Glomerular visceral epithelial cell (primary cell): ENCODE data around the gene HLA-DRB1.
"Not testable (repeated sequence)": the region's sequence is repeated elsewhere in the genome, so short reads cannot be mapped to it uniquely, and the experiment has no call there.

Experiments
- DNase-seq: peaks from one replicate; pipeline ENCODE4 v3.0.0-alpha.2; 2016; ENCODE audit errors: extremely low spot score

HLA-DRB1 gene

DNA sequence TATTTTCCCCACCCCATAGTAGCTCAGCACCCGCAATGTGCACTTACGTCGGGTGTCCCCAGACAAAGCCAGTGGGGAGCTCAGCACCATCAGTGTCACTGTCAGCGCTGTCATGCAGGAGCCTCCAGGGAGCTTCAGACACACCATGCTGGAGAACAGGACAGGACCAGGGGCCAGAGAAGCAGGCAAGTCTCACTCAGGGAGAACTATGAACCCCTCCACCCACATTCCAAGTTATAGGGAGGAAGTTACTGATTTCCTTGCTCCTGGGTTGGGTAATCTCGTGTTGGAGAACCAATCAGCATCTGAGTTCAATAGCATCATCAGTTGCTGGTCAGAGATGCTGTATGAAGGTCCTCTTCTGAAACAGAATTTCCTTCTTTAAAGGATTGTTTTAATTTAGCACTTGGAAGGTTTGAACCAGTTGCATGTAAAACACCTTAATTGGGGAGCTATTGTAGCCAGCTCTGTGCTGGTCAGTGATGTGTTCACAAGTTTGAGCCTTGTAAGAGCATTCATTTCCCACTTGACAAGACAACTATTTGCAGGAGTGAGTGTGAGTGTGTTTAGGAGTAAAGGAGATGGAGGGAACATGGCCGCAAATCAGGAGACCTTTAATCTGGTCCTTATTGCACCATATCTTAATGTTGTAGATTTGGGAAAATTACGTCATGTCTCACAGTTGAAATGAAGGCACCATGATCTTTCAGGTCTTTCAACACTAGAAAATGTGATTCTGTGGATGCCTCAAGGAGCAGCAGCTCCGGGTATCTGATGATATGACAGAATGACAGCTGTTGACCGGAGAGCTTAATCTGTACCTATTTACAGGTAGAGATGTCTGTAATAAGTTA, at the start of gene HLA-DRB1:
HLA-DRB1 (minus strand) TSS at position 253 of the 854 bp plus-strand sequence; CDS start at position 147, 106 bp downstream.
- DNase-seq, result no peak

- no peak for DNase-seq
These were observed 49.0 kb upstream of the HLA-DRB1 start for GRCh38 chr6:32638532-32639219.

DNA sequence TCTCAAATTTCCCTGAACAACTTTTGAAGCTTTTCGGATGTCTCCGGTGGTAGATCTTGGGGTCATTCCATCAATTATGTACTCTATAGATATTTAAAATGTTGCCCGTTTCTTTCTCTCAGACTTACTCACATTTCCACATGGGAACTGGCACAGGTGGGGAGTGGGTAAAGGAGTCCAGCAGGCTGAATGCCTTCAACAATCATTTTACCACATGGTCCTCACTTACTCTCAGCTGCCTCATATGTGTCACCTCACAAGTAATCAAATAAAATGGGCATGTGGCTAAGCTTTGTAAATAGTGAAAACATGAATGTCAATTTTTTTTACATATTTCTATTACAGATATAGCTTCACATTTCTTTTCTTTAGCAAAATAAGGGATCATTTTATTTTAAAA, 48.2 kb upstream of the HLA-DRB1 start:
- no peak for DNase-seq

- DNase-seq, result no peak
These were observed 47.7 kb upstream of the HLA-DRB1 start, which contains the start of gene HLA-DQA1 for GRCh38 chr6:32637219-32637880. Gene HLA-DQA1, plus strand, starts transcription at chr6:32637406. Its CDS starts 53 bp downstream, at chr6:32637459.

DNA sequence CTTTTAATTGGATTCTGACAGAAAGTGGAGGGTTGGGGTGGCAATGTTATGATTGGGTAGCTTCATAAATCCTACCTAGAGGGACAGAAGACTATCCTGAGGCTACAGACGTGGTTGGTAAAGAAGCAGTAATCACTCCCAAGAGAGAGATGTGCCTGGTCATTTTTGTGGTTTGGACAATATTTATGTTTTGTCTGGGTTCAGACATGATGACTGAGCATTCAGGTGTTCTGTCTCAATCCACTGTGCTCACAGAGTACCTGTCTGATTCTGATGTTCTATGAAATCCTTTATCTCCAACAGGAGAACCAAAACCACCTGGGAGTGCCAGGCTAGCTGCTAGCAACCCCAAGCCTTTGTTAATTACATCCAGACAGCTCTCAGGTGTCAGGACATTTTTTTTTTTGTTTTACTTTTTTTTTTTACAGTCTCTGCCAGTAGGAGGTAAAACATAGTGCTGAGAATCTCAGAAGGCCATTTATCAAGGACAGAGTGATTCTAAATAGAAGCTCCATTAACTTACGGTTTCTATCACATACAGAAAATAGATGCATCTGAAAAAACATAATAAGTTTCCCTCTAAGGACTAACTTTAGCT, 46.0 kb upstream of the HLA-DRB1 start:
- no peak for DNase-seq

DNA sequence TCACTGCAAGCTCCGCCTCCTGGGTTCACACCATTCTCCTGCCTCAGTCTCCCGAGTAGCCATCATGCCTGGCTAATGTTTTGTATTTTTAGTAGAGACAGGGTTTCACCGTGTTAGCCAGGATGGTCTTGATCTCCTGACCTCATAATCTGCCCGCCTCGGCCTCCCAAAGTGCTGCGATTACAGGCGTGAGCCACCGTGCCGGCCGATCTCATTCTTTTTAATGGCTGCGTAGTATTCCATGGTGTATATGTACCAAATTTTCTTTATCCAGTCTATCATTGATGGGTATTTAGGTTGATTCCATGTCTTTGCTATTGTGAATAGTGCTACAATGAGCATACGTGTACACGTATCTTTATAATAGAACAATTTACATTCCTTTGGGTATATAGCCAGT, 40.1 kb upstream of the HLA-DRB1 start:
- DNase-seq, result not testable (repeated sequence)

DNA sequence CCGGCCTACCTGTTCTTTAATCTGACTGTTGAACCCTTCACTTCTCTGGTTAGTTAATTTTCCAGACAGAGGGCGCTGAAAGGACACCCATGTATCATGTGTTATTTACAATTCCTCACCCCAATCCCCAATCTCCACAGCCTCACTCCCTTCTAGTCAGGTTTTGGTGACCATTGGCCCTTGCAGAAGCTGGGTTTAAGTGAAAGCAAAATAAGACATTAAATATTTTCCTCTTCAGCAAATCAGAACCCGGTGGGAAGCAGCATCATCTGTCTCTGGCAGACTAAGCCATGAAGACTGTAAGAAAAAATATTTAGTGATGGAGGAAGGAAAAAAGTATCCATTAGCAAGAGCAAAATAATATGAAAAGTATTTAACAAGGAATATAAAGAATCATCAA, 38.2 kb upstream of the HLA-DRB1 start:
- peak; percentile 48 for DNase-seq

GRCh38 chr6:32627249-32627648, 37.6 kb upstream of the HLA-DRB1 start:
- DNase-seq, result no peak

DNA sequence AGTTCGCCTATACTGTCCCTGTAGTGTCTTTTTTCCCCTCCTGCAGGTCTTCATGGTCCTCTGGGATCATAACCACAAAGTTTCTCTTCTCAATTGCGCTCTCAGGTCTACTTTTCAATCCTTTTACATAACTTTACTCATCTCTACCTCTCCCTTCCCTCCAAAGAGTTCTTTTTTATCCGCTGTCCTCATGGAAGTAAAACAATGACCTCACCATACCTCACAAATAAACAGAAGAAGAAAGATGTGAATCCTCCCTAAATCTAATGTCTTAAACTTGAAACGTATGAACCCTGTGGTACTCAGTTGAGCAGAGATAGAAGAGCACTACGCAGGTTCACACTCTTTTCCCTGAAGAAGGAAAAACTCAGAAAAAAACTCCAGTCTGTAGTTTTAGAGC, 35.5 kb upstream of the HLA-DRB1 start:
- no peak for DNase-seq

DNA sequence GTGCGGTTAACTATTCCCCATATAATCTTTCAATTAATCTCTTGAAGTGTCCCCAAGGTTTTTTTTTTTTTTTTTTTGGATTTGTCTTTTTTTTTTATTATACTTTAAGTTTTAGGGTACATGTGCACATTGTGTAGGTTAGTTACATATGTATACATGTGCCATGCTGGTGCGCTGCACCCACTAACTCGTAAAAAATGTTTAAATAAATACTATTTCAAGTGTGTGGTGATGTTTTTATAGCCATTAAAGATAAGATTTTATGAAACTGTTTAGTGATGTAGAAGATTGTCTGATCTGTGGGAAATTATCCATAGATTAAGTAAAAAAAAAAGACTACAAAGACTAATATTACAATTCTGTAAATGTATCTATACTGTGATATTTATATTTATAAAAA, 34.9 kb upstream of the HLA-DRB1 start:
- DNase-seq, result no peak

DNA sequence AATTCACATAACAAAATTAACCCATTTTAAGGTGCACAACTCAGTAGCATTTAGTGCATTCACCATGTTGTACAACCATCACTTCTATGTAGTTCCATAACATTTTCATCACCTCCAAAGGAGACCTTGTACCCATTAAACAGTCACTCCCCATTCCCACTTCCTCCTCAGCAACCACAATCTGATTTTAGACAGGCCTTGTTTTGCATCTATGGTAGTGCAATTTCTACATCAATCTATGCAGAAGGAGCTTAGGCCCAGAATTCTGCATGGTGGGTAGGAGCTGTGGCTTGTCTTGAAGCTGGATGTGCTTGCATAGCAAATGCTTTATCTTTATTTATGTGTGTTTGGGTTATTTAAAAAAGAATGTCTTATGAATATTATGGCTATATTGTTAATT, 34.0 kb upstream of the HLA-DRB1 start:
- DNase-seq, result no peak

GRCh38 chr6:32622545-32623401, 33.1 kb upstream of the HLA-DRB1 start:
- DNase-seq, result peak; percentile 55

- DNase-seq, result no peak
These were observed 31.7 kb upstream of the HLA-DRB1 start for GRCh38 chr6:32621372-32621771.

DNA sequence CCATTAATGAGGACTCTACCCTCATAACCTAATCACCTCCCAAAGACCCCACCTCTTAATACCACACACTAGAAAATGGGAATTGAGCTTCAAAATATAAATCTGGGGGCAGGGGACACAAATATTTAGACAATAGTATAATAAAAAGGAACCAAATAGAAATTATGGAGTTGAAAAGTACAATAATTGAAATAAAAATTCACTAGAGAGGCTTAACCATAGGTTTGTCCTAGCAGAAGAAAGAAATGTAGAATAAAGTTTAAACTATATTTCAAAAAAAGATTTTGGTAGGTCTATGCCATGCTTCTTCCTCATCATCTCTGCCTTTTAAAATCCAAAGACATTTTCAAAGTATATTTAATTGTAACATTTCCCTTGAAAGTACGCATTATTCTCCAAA, 28.1 kb upstream of the HLA-DRB1 start:
- DNase-seq, result no peak

DNA sequence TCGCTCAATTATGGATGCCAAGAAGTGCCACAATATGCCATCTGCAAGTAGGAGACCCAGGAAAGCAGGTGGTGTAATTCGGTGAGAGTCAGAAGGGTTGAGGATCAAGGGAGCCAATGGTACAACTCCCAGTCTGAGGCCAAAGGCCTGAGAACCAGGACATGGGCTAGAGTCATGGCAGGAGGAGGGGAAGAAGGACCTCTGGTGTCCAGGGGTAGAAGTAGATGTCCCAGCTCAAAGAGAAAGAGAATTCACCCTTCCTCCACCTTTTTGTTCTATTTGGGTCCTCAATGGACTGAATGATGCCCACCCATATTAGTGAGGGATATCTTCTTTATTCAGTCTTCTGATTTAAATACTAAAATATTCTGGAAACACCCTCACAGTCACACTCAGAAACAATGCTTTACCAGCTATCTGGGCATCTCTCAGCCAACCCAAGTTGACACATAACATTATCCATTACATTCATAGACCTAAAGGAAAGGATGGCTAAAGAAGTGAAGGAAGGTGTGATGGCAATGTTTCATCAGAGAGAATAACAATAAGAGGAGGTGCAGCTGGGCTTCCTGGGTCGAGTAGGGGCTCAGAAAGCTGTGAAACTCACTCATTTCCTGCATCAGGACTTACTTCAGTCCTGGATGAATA, 26.4 kb upstream of the HLA-DRB1 start:
- DNase-seq, result no peak

GRCh38 chr6:32614366-32615081, 24.9 kb upstream of the HLA-DRB1 start:
- DNase-seq, result peak; percentile 50

GRCh38 chr6:32613475-32613874, 23.8 kb upstream of the HLA-DRB1 start:
- DNase-seq, result no peak

- peak; percentile 12 for DNase-seq
These were observed 21.1 kb upstream of the HLA-DRB1 start for GRCh38 chr6:32610682-32611296.
